Skeletal muscle satellite cell (primary cell): ENCODE data around the gene ATXN1.
"Not testable (repeated sequence)": the region's sequence is repeated elsewhere in the genome, so short reads cannot be mapped to it uniquely, and the experiment has no call there.

Source experiments
- H3K27me3 ChIP-seq: 2 replicates; pipeline ENCODE4 v1.7.0; 2013; ENCODE audit warnings: low read length; ENCODE audit not compliant: control insufficient read depth, insufficient read depth
- H3K36me3 ChIP-seq: 2 replicates; pipeline ENCODE4 v1.7.0; 2013; ENCODE audit warnings: mild to moderate bottlenecking, control low read depth, low read length; ENCODE audit not compliant: insufficient read depth
- H3K4me1 ChIP-seq: 2 replicates; pipeline ENCODE4 v1.7.0; 2013; ENCODE audit warnings: low read length; ENCODE audit not compliant: control insufficient read depth, insufficient read depth
- H3K4me2 ChIP-seq: 2 replicates; pipeline ENCODE4 v1.7.0; 2013; ENCODE audit warnings: mild to moderate bottlenecking, low read length
- H3K4me3 ChIP-seq: 2 replicates; pipeline ENCODE4 v1.7.0; 2013; ENCODE audit warnings: low read length
- H3K9ac ChIP-seq: 2 replicates; pipeline ENCODE4 v1.7.0; 2013; ENCODE audit warnings: mild to moderate bottlenecking, low read depth, low read length, moderate library complexity
- H3K9me3 ChIP-seq: replicated peaks from 2 replicates; pipeline ENCODE4 v1.7.0; 2013; ENCODE audit warnings: mild to moderate bottlenecking, control low read depth, low read length

Gene ATXN1

DNA sequence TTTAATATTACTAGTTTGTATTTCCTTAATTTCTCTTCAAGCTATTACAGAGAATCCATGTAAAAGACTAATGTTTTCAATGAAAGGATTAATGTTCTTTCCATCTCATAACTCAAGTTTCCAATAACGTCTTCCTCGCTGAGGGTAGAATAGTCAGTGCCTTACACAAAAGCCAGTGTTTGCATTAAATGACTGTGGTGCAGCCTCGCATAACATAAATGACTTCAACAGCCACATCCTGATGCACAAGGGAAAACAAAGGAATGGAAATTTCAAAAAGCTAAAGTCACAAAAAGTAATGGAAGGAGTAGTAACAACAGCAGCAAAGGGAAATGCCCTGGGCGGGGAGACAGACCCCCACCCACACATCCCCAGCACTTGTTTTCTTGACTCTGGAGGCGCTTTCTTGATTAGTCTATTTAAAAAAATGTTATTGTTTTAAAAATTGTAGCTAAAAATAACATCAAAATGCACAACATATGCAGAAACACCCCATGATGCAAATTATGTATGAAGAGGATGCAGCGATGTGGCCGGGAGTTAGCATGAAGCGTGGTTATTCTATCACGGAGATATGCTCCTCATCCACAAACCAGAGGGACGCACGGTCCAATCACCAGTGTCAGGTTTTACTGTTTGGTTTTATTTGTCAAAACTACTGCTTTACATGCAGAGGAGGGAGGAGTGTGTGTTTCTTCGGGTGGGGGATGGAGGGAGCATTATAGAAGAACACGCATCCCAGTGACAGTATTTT lies 294.3 kb downstream of the ATXN1 start:
- no peaks in the 10 kb centered on the region for H3K36me3 ChIP-seq
- peaks cover 1% of the 10 kb centered on the region for H3K4me1 ChIP-seq
- no peak overlapping the region for H3K9ac ChIP-seq
- H3K27me3 ChIP-seq, result no peaks in the 10 kb centered on the region
- no peaks in the 10 kb centered on the region for H3K9me3 ChIP-seq
- H3K4me2 ChIP-seq, result no peak overlapping the region
- no peak overlapping the region for H3K4me3 ChIP-seq

DNA sequence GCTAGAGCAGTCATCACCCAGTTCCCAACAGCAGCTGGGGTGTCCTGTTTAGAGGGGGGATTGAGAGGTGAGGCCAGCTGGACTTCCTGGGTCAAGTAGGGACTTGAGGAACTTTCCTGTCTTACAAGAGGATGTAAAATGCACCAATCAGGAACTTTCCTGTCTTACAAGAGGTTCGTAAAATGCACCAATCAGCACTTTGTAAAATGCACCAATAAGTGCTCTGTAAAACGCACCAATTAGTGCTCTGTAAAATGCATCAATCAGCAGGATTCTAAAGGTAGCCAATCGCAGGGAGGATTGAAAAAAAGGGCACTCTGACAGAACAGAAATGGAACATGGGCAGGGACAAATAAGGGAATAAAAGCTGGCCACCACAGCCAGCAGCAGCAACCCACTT lies 297.2 kb downstream of the ATXN1 start:
- Histone ChIP-seq H3K9me3 (no peaks in the 10 kb centered on the region), H3K4me2 (no peak overlapping the region), H3K9ac (no peak overlapping the region), H3K4me1 (no peaks in the 10 kb centered on the region), H3K27me3 (no peaks in the 10 kb centered on the region), H3K4me3 (no peak overlapping the region), H3K36me3 (no peaks in the 10 kb centered on the region)

DNA sequence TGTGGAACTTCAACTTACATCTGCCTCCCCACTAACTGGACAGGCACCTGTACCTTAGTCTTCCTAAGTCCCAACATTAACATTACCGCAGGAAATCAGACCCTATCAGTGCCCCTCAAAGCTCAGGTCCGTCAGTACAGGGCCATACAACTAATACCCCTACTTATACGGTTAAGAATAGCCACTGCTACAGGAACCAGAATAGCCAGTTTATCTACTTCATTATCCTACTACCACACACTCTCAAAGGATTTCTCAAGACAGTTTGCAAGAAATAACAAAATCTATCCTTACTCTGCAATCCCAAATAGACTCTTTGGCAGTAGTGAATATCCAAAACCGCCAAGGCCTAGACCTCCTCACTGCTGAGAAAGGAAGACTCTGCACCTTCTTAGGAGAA lies 298.0 kb downstream of the ATXN1 start:
- H3K4me1 ChIP-seq, H3K4me3 ChIP-seq, H3K9me3 ChIP-seq, H3K9ac ChIP-seq, H3K27me3 ChIP-seq, H3K4me2 ChIP-seq, H3K36me3 ChIP-seq: not testable (repeated sequence)

DNA sequence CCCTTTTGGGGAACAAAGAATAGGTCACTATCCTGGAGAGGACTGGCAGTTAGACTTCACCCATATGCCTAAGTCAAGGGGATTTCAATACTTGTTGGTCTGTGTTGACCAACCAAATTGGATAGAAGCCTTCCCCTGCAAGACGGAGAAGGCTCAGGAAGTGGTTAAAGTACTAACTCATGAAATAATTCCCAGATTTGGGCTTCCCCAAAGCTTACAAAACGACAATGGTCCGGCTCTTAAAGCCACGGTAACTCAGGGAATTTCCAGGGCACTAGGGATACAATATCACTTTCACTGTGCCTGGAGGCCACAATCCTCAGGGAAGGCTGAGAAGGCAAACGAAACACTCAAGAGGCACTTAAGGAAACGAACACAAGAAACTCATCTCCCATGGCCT lies 299.8 kb downstream of the ATXN1 start:
- Histone ChIP-seq H3K4me3 (no peak overlapping the region), H3K9me3 (no peaks in the 10 kb centered on the region), H3K4me2 (no peak overlapping the region), H3K36me3 (no peaks in the 10 kb centered on the region), H3K9ac (no peak overlapping the region), H3K4me1 (no peaks in the 10 kb centered on the region), H3K27me3 (no peaks in the 10 kb centered on the region)

DNA sequence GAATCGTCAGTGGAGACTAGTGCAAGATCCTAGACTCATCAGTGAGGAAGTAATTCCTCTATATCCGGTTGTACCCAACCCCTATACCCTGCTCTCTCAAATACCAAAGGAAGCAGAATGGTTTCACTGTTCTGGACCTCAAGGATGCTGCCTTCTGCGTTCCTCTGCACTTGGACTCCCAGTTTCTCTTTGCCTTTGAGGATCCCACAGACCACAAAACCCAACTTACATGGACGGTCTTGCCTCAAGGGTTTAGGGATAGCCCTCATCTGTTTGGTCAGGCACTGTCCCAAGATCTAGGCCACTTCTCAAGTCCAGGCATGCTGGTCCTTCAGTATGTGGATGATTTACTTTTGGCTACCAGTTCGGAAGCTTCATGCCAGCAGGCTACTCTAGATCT lies 301.8 kb downstream of the ATXN1 start:
- not testable (repeated sequence) for H3K9me3 ChIP-seq, H3K4me3 ChIP-seq, H3K36me3 ChIP-seq, H3K4me1 ChIP-seq, H3K4me2 ChIP-seq, H3K9ac ChIP-seq, H3K27me3 ChIP-seq

DNA sequence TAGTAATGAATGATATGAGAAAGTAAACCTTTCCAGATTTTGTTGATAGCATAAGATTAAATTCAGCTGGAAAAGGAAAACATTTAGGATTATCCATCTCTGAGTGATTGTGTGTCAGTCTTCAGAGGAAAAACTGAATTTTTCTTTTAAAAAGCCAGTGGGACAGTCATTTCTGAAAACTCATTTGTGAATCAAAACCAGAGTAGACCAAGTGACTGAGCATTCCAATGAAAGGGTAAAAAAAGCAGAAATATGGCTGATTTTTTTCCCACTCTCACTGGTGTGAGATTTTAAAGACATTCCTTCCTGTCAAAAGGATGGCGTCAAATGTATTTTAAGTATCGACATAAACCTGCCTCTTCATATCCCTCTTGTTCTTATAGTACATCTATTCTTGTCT lies 308.9 kb downstream of the ATXN1 start:
- H3K9ac ChIP-seq, result no peak overlapping the region
- no peaks in the 10 kb centered on the region for H3K27me3 ChIP-seq
- H3K36me3 ChIP-seq, result no peaks in the 10 kb centered on the region
- peaks cover 13% of the 10 kb centered on the region for H3K4me1 ChIP-seq
- no peak overlapping the region for H3K4me3 ChIP-seq
- no peak overlapping the region for H3K4me2 ChIP-seq
- H3K9me3 ChIP-seq, result no peaks in the 10 kb centered on the region

DNA sequence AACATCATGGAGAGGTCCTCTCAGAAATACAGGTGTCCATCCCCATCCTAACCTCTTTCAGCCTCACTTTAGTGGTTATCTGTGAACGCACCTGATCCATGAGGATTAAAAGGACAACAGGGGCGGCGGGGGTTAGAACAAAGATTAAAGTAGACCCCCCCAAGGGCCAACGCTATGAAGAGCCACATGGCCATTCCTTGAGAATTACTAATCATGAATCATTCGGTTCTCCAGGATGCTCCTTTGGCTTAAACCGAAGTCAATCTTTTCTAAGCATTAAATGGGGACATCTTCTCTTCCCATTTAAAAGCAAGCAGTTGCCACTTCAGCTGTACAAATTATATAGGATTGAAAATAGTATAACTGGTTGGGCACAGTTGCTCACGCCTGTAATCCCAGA lies 310.4 kb downstream of the ATXN1 start:
- Histone ChIP-seq H3K4me1 (peaks cover 13% of the 10 kb centered on the region), H3K4me2 (peak overlapping the region; percentile 15), H3K9me3 (no peaks in the 10 kb centered on the region), H3K9ac (no peak overlapping the region), H3K36me3 (no peaks in the 10 kb centered on the region), H3K4me3 (peak overlapping the region; percentile 25), H3K27me3 (no peaks in the 10 kb centered on the region)

DNA sequence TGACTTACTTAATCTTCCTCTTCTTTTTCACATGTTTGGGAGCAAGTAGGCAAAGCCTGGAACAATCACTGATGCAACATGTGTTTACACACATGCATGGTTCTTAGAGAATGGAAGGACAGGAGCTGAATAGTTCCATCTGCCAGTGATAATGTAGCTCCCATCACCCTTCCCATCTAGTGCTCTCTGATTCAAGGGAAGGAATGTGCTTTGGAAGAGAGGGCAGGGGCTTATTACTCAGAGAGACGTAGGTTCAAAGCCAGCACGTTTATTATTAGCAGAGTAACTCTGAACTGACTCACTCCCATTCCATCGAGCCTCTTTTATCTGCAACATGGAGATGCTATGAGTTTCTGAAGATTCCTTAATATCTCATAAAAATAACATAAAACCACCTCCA lies 311.0 kb downstream of the ATXN1 start:
- Histone ChIP-seq H3K9me3 (no peaks in the 10 kb centered on the region), H3K4me2 (peak overlapping the region; percentile 15), H3K9ac (no peak overlapping the region), H3K36me3 (no peaks in the 10 kb centered on the region), H3K4me3 (peak overlapping the region; percentile 25), H3K27me3 (no peaks in the 10 kb centered on the region), H3K4me1 (peaks cover 13% of the 10 kb centered on the region)

DNA sequence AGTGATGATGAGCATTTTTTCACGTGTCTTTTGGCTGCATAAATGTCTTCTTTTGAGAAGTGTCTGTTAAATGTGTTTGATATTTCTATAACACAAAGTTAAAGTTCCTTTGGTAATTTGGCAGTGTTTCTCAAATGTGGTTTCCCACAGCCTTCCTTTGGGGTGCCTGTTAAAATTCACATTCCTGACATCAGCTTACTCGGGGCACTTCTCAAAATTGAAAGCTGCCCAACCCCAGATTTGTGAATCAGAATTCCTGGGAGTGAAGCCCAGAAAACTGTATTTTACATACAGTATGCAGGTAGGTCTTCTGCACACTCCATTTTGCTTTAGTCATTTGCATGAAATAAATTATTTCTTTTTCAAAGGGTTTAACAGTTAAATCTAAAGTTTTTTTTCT lies 315.0 kb downstream of the ATXN1 start:
- no peaks in the 10 kb centered on the region for H3K27me3 ChIP-seq
- H3K4me2 ChIP-seq, result no peak overlapping the region
- peaks cover 15% of the 10 kb centered on the region for H3K4me1 ChIP-seq
- H3K9ac ChIP-seq, result no peak overlapping the region
- H3K4me3 ChIP-seq, result no peak overlapping the region
- H3K36me3 ChIP-seq, result no peaks in the 10 kb centered on the region
- no peaks in the 10 kb centered on the region for H3K9me3 ChIP-seq

DNA sequence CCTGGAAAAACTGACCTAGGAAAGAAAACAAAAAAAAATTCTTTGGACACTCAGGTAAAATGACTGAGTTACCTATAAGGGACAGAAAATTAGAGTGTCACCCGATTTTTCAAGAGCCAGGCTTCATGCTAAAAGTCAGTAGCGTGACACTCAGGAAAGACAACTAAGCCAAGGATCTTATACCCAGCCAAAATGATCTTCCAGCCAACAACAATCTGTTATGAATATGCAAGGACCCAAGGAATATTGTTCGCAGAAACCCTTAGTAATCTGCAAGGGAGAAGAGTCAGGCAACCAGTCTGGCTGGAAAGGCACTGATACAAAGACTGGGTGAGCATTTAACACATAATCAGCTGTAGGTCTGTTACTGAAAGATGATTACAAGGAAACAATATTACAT lies 319.2 kb downstream of the ATXN1 start:
- Histone ChIP-seq H3K27me3 (no peaks in the 10 kb centered on the region), H3K9ac (no peak overlapping the region), H3K4me2 (no peak overlapping the region), H3K36me3 (no peaks in the 10 kb centered on the region), H3K4me1 (peaks cover 13% of the 10 kb centered on the region), H3K4me3 (no peak overlapping the region), H3K9me3 (no peaks in the 10 kb centered on the region)

DNA sequence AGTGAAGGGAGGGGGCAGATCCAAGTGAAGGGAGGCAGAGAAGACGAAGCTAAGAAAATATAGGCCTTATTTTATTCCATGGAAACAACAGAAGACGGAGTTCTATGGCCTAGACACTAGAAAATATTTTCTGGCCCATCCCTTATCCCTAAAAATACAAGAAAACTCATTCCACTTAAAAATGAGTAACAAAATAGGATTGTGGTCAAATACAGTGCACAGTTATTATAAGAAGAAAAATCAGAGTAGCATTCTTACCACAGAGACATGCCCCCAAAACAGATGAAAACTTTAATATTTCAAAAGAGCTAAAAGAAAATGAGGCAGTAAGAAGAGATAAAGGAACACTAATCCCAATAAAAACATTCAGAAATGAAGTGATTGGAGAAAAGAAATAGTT lies 320.0 kb downstream of the ATXN1 start:
- Histone ChIP-seq H3K36me3 (no peaks in the 10 kb centered on the region), H3K27me3 (no peaks in the 10 kb centered on the region), H3K4me3 (no peak overlapping the region), H3K9me3 (no peaks in the 10 kb centered on the region), H3K9ac (no peak overlapping the region), H3K4me2 (no peak overlapping the region), H3K4me1 (peaks cover 13% of the 10 kb centered on the region)

DNA sequence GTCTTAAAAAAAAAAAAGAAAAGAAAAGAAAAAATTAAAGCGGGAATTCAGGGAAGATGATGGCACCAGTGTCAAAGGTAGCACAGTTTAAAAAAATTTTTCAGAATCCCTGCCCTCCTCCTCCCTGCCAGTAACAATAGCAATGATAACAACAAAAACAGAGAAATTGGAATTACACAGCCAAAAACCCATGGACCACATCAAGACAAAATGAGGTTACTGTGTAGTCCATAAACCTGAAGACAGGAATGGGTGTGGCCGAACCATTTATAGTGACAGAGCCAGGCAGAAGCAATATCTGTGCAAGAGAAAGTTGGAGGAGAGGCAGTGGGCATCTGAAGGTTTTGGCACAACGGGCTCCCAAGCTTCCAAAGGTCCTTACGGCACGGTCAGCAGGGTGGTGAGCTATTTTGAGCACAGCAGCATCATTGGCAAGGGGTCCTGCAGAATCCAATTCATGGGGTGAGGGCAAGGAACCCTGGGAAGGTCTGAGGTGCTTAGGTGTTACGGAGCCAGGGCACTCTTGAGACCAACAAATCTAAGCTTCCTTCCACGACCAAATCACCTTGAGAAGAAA lies 320.5 kb downstream of the ATXN1 start:
- no peaks in the 10 kb centered on the region for H3K27me3 ChIP-seq
- no peak overlapping the region for H3K9ac ChIP-seq
- no peaks in the 10 kb centered on the region for H3K36me3 ChIP-seq
- peaks cover 13% of the 10 kb centered on the region for H3K4me1 ChIP-seq
- no peak overlapping the region for H3K4me2 ChIP-seq
- no peaks in the 10 kb centered on the region for H3K9me3 ChIP-seq
- no peak overlapping the region for H3K4me3 ChIP-seq
